Measurements from ENCODE around the gene B9D1.

GRCh38 chr17:19345067-19345460 lies 17.5 kb downstream of the B9D1 start:
- TF ChIP-seq CTCF (IDR thresholded peaks at IDR 0.05) (no peak), POLR2A (IDR thresholded peaks at IDR 0.05) (no peak)
